ENCODE measurements around the gene CHI3L2.

CHI3L2 gene

DNA sequence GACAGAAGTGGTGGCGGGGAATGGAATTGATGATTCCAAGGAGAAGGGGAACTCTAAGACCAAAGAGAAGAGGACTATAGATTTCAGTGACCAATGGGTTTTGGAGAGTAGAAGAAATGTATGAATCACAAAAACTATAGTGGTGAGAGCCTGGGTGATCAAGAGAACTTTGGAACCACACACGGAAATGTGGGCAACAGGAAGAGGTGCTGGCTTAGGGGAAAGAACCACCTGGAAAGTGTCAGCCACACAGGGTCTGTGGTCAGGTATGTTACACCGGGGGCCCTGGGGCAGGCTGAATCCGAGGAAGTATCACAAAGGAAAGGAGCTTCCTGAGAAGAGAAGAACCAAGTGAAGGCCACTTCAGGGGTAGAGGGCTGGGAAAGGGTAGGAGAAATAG lies 51.6 kb downstream of the CHI3L2 start:
- no peak for TF ChIP-seq JUND (IDR thresholded peaks at IDR 0.05; ENCODE audit: low read depth)
- no peak for DNase-seq (ENCODE audit: low read depth in 1 of 2, low spot score in 1 of 2)
- in situ Hi-C loops (cut with HindIII; ENCODE audit: low pct_unique_long_range_greater_than_20kb, low sequenced_read_pairs) = no loop called here

DNA sequence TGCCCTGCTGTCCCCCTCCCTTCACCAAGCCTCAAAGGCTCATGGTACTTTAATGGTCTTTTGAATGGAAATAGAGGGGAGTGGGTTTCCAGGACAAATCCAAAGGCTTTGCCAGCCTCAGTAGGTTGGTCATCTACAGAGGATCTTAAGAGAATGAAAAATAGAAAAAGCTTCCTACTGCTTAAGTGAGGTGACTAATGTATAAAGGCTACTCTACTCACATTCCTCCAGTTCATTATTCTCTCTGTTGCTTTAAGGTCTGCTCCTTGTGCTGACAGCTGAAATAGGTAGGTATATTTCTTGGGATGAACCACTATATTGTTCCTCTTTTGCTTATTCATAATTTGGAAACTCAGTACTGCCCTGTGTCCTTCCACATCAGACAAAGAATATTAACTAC lies 52.8 kb downstream of the CHI3L2 start:
- in situ Hi-C loops (cut with HindIII; ENCODE audit: low pct_unique_long_range_greater_than_20kb, low sequenced_read_pairs) = no loop called here
- no peak for DNase-seq (ENCODE audit: low read depth in 1 of 2, low spot score in 1 of 2)
- no peak for TF ChIP-seq JUND (IDR thresholded peaks at IDR 0.05; ENCODE audit: low read depth)

DNA sequence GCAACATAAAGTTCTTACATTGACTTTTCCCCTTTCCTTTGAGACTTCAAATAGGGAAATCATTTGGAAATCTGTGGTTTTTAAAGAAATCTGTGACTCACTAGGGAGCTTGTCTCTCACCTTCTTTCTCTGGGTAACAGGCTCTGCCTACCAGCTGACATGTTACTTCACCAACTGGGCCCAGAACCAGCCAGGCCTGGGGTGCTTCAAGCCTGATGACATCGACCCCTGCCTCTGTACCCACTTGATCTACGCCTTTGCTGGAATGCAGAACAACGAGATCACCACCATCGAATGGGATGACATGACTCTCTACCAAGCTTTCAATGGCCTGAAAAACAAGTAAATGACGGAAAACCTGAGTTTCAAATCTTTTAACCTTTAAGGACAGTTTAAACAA lies 53.9 kb downstream of the CHI3L2 start:
- in situ Hi-C loops (cut with HindIII; ENCODE audit: low pct_unique_long_range_greater_than_20kb, low sequenced_read_pairs) = no loop called here
- DNase-seq (ENCODE audit: low read depth in 1 of 2, low spot score in 1 of 2) = no peak
- no peak for TF ChIP-seq JUND (IDR thresholded peaks at IDR 0.05; ENCODE audit: low read depth)

DNA sequence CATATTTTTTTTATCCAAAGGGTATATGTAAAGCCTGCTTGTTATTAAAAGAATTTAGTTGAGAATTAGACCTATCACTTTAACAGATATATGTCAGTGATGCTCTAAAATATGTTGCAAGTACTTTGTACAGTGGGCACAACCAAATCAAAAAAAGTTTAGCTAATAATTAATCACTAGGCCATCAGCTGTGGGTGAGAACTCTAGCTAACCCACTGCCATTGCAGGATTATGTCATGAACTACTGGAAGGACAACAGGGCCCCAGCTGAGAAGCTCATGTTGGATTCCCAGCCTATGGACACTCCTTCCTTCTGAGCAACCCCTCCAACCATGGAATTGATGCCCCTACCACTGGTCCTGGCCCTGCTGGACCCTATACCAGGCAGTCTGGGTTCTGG lies 56.3 kb downstream of the CHI3L2 start:
- in situ Hi-C loops (cut with HindIII; ENCODE audit: low pct_unique_long_range_greater_than_20kb, low sequenced_read_pairs) = no loop called here
- TF ChIP-seq JUND (IDR thresholded peaks at IDR 0.05; ENCODE audit: low read depth) = no peak
- DNase-seq (ENCODE audit: low read depth in 1 of 2, low spot score in 1 of 2) = no peak

DNA sequence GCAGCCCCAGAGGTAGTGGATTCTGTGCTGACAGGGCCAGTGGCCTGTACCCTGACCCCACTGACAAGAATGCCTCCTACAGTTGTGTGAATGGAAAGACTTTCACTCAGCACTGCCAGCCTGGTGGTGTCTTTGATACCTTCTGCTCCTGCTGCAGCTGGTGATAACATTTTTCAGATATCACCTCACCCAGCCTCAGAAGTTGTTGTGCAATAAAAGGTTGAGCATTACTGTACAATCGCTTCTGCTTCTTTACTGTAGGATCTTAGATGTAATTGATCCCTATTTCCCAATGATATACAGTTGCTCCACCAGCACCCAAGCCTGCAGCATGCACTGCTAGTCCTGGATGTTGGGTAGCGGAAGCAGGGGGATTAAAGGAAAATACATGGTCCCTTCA lies 58.4 kb downstream of the CHI3L2 start:
- no peak for DNase-seq (ENCODE audit: low read depth in 1 of 2, low spot score in 1 of 2)
- in situ Hi-C loops (cut with HindIII; ENCODE audit: low pct_unique_long_range_greater_than_20kb, low sequenced_read_pairs) = no loop called here
- TF ChIP-seq JUND (IDR thresholded peaks at IDR 0.05; ENCODE audit: low read depth) = no peak

DNA sequence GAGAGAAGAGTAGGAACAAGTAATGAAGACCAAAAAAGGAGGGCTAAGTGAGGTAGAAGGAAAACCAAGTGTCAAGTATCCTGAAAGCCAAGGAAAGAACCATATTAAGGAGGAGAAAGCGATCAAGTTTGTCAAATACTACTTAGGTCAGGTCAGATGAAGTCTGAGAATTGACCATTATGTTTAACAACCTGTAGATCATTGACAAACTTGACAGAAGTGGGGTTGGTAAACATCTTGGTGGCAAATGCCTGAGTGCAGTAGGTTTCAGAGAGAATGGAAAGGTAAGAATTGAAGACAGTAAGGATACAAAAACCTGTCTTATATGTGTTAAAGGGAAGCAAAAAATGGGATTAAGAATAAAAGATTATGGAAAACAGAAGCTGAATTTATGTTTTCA lies 59.4 kb downstream of the CHI3L2 start:
- no peak for TF ChIP-seq JUND (IDR thresholded peaks at IDR 0.05; ENCODE audit: low read depth)
- no peak for DNase-seq (ENCODE audit: low read depth in 1 of 2, low spot score in 1 of 2)
- in situ Hi-C loops (cut with HindIII; ENCODE audit: low pct_unique_long_range_greater_than_20kb, low sequenced_read_pairs) = no loop called here

DNA sequence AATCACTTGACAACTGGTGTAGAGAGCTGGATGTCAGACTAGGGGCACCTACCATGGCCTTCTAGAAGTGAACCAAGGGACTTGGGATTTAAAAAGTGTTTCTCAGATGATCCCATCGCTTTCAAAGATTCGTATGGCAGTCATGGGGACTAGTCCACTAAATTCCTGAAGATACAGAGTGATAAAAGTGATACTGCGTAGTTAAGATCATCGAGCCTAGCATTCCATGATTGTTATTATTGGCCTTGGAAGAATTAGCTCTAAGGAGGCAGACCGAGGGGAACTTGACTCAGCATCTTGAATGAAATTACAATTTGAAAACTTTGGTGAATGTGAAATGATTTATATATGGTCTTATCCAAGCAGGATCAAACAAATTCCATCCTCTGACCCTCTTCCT lies 61.9 kb downstream of the CHI3L2 start:
- TF ChIP-seq JUND (IDR thresholded peaks at IDR 0.05; ENCODE audit: low read depth) = no peak
- in situ Hi-C loops (cut with HindIII; ENCODE audit: low pct_unique_long_range_greater_than_20kb, low sequenced_read_pairs) = no loop called here
- no peak for DNase-seq (ENCODE audit: low read depth in 1 of 2, low spot score in 1 of 2)

DNA sequence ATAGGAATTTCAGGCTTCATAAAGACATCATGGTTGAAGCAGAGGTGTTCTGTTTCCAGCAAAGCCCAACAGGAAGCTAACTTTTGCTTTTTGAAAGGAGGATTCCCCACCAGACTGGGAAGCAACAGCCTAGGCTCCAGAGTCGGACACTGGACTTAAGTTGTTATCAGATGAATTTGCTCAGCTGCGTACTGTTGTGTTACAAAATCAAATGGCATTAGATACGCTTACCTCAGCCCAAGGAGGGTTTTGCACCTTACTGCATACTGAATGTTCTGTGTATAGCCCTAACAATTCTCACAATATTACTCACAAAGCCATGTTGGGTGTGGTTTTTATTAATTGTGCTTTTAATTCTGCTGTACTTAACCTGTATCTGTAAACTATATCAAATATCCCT lies 62.6 kb downstream of the CHI3L2 start:
- DNase-seq (ENCODE audit: low read depth in 1 of 2, low spot score in 1 of 2) = no peak
- no peak for TF ChIP-seq JUND (IDR thresholded peaks at IDR 0.05; ENCODE audit: low read depth)
- in situ Hi-C loops (cut with HindIII; ENCODE audit: low pct_unique_long_range_greater_than_20kb, low sequenced_read_pairs) = no loop called here

DNA sequence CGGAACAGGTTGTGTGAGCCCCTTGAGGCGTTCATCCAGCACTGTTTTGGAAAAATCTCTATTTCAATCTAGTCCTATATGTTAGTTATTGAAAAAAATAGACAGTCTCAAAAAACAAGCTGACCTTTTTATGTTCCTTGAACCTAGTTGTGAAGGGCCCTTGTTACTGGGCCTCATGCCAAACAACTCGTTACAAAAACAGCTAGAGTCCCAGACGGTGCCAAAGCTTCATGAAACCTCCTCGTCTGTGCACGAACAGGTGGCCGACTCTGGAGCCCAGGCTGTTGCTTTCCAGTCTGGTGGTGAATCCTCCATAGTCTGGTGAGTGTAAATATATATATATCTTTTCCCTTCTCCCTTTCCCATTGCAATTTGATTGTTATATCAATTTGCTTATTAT lies 63.1 kb downstream of the CHI3L2 start, which contains the start of gene CHIA:
CHIA (plus strand) TSS at position 222 of the 400 bp plus-strand sequence. CDS start 19,617 bp downstream, outside the sequence.
- in situ Hi-C loops (cut with HindIII; ENCODE audit: low pct_unique_long_range_greater_than_20kb, low sequenced_read_pairs) = no loop called here
- DNase-seq (ENCODE audit: low read depth in 1 of 2, low spot score in 1 of 2) = no peak
- no peak for TF ChIP-seq JUND (IDR thresholded peaks at IDR 0.05; ENCODE audit: low read depth)

Data from T47D (cell line).